Lower lobe of right lung (tissue), 2 donors: Measurements from ENCODE around the gene ATXN1. TPM values are rescaled to one million over a fixed set of nuclear protein-coding genes. Genes with fewer than 3 reads are reported as not detected.

Experiments
- ATAC-seq, 2 donors: fragments of 200-7000 bp; cut with Tn5 transposase; one replicate each; pipeline ENCODE4 v1.9.1; 2020 to 2022; ENCODE audit warnings: mild to moderate bottlenecking in 2 of 2, moderate library complexity in 2 of 2
- DNase-seq: peaks from one replicate; pipeline ENCODE4 v3.0.0-alpha.2; 2020
- H3K27ac ChIP-seq: fragments of 200-600 bp; one replicate; pipeline ENCODE4 v1.8.0; 2022
- H3K27me3 ChIP-seq: fragments of 200-600 bp; one replicate; pipeline ENCODE4 v1.8.0; 2022; ENCODE audit warnings: low read depth
- H3K36me3 ChIP-seq: fragments of 200-600 bp; one replicate; pipeline ENCODE4 v1.8.0; 2022; ENCODE audit warnings: mild to moderate bottlenecking
- H3K4me1 ChIP-seq: fragments of 200-600 bp; one replicate; pipeline ENCODE4 v1.8.0; 2022
- H3K4me3 ChIP-seq: fragments of 200-600 bp; one replicate; pipeline ENCODE4 v1.8.0; 2022; ENCODE audit warnings: mild to moderate bottlenecking
- H3K9me3 ChIP-seq: fragments of 200-600 bp; one replicate; pipeline ENCODE4 v1.8.0; 2022
- intact Hi-C: fragments of 100-400 bp; cut with DNase I; formaldehyde crosslinking; loops from one replicate; pipeline ENCODE4 v1.11.0; 2022
- total RNA-seq: library from RNA; stranded (reverse); fragmentation: NEBNext Ultra II Directional; extraction: Animal tissue kit (Norgen Biotek cat#: 25700); gene quantifications from one replicate; pipeline ENCODE4 v1.2.1, GENCODE V29; 2021
- TF ChIP-seq, protein P1 (sequence below): fragments of 200-600 bp; IDR thresholded peaks from one replicate; pipeline ENCODE4 v1.8.0; 2022; ENCODE audit warnings: antibody characterized with exemption, mild to moderate bottlenecking
- donor health status: DM: no; HTN: yes; CAD: no; lungs with severe emphysema.

ATXN1 gene
- total RNA-seq, 1 donor from 2014 or later: 75.9 TPM

DNA sequence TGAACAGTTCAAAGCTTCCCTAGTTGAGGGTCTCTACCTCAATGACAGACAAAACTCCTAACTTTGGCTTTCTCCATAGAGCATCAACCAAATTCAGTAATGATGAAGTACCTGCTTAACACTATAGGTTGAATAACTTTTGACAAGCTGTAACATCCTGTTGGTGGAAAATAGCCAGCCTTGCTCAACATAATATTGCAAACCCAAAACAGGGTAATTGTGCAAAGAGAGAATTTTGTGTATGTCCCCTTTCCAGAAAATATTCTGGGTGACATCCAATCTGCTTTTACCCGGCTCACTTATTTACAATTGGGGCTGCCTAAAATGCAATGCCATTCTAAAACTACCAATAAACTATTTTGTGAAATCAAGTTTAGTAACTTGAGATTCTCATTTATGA, 72.8 kb downstream of the ATXN1 start:
- DNase-seq (no peak), ATAC-seq (no peak)
- intact Hi-C loops: no loop called here
- TF ChIP-seq, protein P1, sequence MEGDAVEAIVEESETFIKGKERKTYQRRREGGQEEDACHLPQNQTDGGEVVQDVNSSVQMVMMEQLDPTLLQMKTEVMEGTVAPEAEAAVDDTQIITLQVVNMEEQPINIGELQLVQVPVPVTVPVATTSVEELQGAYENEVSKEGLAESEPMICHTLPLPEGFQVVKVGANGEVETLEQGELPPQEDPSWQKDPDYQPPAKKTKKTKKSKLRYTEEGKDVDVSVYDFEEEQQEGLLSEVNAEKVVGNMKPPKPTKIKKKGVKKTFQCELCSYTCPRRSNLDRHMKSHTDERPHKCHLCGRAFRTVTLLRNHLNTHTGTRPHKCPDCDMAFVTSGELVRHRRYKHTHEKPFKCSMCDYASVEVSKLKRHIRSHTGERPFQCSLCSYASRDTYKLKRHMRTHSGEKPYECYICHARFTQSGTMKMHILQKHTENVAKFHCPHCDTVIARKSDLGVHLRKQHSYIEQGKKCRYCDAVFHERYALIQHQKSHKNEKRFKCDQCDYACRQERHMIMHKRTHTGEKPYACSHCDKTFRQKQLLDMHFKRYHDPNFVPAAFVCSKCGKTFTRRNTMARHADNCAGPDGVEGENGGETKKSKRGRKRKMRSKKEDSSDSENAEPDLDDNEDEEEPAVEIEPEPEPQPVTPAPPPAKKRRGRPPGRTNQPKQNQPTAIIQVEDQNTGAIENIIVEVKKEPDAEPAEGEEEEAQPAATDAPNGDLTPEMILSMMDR: no peak
- no peak overlapping the region for H3K4me3 ChIP-seq
- H3K27me3 ChIP-seq: no peaks in the 10 kb centered on the region
- no peaks in the 10 kb centered on the region for H3K36me3 ChIP-seq
- peaks cover 44% of the 10 kb centered on the region for H3K4me1 ChIP-seq
- H3K27ac ChIP-seq: no peak overlapping the region
- no peaks in the 10 kb centered on the region for H3K9me3 ChIP-seq

DNA sequence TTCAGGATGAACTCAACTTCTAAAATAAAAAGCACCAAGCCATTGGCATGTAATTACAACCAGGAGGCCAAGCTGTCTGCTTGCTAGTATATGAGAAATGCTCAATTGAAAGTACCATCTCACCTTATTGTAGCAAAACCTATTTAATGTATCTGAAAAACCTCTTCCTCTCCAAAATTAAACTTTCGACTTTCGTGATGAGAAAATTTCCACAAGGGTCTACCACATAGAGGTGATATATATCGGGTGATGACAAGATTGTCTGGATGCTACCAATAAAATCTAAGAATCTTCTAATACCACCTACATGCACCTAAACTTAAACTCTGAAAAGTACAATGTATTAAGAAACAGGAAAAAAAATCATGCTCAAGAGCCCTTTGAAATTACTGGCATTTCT, 74.2 kb downstream of the ATXN1 start:
- intact Hi-C loops: no loop called here
- TF ChIP-seq, protein P1: no peak
- DNase-seq (no peak), ATAC-seq (no peak)
- H3K4me3 ChIP-seq: no peak overlapping the region
- no peaks in the 10 kb centered on the region for H3K36me3 ChIP-seq
- no peaks in the 10 kb centered on the region for H3K27me3 ChIP-seq
- H3K27ac ChIP-seq: no peak overlapping the region
- H3K4me1 ChIP-seq: peaks cover 53% of the 10 kb centered on the region
- no peaks in the 10 kb centered on the region for H3K9me3 ChIP-seq

- TF ChIP-seq, protein P1: no peak
- peak in 1 of 2 donors; percentile 39 for ATAC-seq
- intact Hi-C loops: no loop called here
- Histone ChIP-seq H3K27me3 (no peaks in the 10 kb centered on the region), H3K36me3 (no peaks in the 10 kb centered on the region), H3K4me1 (peaks cover 49% of the 10 kb centered on the region), H3K27ac (no peak overlapping the region), H3K9me3 (no peaks in the 10 kb centered on the region), H3K4me3 (no peak overlapping the region)
- no peak for DNase-seq
Measured at GRCh38 chr6:16684896-16685554, 76.2 kb downstream of the ATXN1 start.

- H3K4me1 ChIP-seq: peaks cover 49% of the 10 kb centered on the region
- ATAC-seq: peak; percentile 88
Measured at GRCh38 chr6:16684195-16684689, 77.0 kb downstream of the ATXN1 start.

GRCh38 chr6:16683641-16684194, 77.5 kb downstream of the ATXN1 start:
- intact Hi-C loops: no loop called here
- Histone ChIP-seq H3K36me3 (no peaks in the 10 kb centered on the region), H3K9me3 (no peaks in the 10 kb centered on the region), H3K27ac (peak overlapping the region; percentile 33), H3K4me1 (peaks cover 49% of the 10 kb centered on the region), H3K4me3 (no peak overlapping the region), H3K27me3 (no peaks in the 10 kb centered on the region)
- TF ChIP-seq, protein P1: no peak
- peak; percentile 65 to 76 for ATAC-seq
- DNase-seq: no peak

More at GRCh38 chr6:16684195-16684689, 77.0 kb downstream of the ATXN1 start:
- no peaks in the 10 kb centered on the region for H3K36me3 ChIP-seq
- intact Hi-C loops: no loop called here
- H3K4me3 ChIP-seq: no peak overlapping the region
- TF ChIP-seq, protein P1: no peak
- no peaks in the 10 kb centered on the region for H3K27me3 ChIP-seq
- no peaks in the 10 kb centered on the region for H3K9me3 ChIP-seq
- peak; percentile 73 for DNase-seq
- H3K27ac ChIP-seq: peak overlapping the region; percentile 33
